HG03571 (cell line): Measurements from ENCODE around the gene ZRANB1.
"Not testable (repeated sequence)": the region's sequence is repeated elsewhere in the genome, so short reads cannot be mapped to it uniquely, and the experiment has no call there.

ENCODE experiments used
- ATAC-seq: cut with Tn5 transposase; IDR thresholded peaks from one replicate; pipeline ENCODE4 v1.9.1; 2021; ENCODE audit not compliant: unreplicated experiment

ZRANB1 gene

GRCh38 chr10:124962421-124962820, 20.5 kb downstream of the ZRANB1 start:
- no peak for ATAC-seq

- no peak for ATAC-seq
Observed at GRCh38 chr10:124963866-124964720, 22.2 kb downstream of the ZRANB1 start.

- no peak for ATAC-seq
Observed at GRCh38 chr10:124966008-124966407, 24.1 kb downstream of the ZRANB1 start.

GRCh38 chr10:124967255-124967654, 25.3 kb downstream of the ZRANB1 start:
- no peak for ATAC-seq

GRCh38 chr10:124971276-124971675, 29.4 kb downstream of the ZRANB1 start:
- no peak for ATAC-seq

GRCh38 chr10:124972637-124973036, 30.7 kb downstream of the ZRANB1 start:
- ATAC-seq: no peak

DNA sequence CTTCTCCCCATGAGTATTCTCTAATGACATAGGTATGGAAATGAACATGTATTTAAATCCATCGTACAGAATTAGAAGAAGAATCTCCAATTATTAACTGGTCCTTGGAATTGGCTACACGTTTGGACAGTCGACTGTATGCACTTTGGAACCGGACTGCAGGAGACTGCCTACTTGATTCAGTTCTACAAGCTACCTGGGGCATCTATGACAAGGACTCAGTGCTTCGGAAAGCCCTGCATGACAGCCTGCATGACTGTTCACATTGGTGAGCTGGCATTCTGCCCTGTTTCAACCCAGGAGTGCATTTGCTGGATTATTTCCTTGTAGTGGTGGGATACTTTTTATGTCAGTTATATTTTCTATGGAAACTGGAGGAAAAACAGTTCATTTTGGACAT, 32.2 kb downstream of the ZRANB1 start:
- ATAC-seq: no peak

GRCh38 chr10:124975977-124976514, 34.1 kb downstream of the ZRANB1 start:
- peak; percentile 72 for ATAC-seq

DNA sequence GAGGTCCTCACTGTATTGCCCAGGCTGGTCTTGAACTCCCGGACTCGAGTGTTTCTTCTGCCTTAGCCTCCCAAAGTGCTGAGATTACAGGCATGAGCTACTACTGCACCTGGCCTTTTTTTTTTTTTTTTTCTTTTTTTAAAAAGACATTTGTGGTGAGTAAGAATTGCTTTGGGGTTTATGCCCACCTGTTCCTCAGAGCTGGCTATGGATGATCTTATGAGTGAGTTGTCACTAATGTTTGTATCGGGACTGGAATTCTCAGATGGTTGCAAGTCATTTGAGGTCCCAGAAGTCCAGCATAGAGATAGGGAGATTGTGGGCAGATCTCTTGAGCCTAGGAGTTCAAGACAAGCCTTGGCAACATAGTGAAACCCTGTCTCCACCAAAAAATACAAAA, 35.2 kb downstream of the ZRANB1 start:
- no peak for ATAC-seq

GRCh38 chr10:124977648-124978375, 35.9 kb downstream of the ZRANB1 start:
- ATAC-seq: no peak

DNA sequence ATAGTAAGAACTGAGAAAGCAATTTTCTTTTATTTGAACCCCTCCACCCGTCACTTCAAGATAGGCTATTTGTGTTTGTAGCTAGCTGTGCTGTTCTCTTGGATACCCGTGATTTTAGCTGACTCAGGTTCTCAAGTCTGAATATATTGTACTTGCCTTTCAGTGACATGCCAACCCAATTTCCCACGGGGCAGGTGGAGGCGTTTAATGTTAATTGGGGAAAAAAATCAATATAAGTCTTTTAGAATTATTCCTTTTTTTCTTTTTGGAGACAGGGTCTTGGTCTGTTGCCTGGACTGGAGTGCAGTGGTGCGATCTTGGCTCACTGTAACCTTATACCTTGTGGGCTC, 36.4 kb downstream of the ZRANB1 start:
- no peak for ATAC-seq

DNA sequence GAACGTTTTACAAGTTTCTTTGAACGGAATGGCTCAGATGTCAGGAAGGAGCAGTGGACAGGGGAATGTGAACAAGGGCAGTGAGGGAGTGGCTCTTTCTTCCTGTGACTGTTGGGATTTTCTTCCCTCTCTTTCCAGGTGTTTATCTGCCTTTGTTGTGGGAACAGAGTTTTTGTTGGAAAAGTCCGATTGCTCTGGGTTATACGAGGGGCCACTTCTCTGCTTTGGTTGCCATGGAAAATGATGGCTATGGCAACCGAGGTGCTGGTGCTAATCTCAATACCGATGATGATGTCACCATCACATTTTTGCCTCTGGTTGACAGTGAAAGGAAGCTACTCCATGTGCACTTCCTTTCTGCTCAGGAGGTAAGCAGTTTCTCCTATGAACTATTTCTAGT, 41.4 kb downstream of the ZRANB1 start:
- ATAC-seq: no peak

GRCh38 chr10:124984376-124984775, 42.5 kb downstream of the ZRANB1 start:
- no peak for ATAC-seq

DNA sequence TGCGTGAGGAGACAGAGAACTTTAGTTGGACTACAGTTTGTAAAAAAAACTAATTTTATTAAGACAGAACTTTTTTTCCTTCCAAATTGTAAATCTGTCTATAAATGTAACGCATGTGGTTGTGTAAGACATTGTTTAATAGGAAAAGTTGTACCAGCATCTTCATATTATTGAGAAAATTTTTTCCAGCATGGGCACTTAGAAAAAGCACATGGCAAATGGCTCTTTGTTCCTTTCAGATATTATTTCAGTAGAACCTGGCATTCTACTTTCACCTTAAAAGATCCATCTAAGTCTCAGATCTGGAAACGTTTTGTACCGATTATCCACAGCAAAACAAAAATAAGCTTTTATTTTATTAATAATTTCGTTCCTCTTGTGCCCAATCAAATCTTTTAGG, 43.2 kb downstream of the ZRANB1 start:
- no peak for ATAC-seq

DNA sequence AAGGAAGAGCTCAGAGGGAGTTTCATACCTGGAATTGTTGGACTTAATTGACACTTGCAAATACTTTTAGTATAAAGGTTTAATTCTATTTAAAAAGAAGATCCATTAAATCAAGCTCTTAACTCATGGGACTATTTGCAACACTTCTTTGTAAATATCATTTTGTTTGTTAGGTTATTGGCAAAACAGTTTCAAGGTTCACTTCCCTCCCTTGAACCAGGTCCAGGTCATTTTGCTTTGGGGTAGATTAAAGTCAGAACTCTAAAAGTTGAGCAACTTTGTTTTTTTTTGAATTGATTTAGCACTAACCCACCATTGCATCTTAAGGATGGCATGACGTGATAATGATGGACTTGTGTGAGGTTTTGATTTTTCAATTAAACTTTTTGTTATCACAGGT, 45.9 kb downstream of the ZRANB1 start:
- no peak for ATAC-seq

- not testable (repeated sequence) for ATAC-seq
Observed at GRCh38 chr10:124988753-124989152, 46.8 kb downstream of the ZRANB1 start.

GRCh38 chr10:124989526-124989925, 47.6 kb downstream of the ZRANB1 start:
- ATAC-seq: no peak

GRCh38 chr10:124990671-124991625, 49.0 kb downstream of the ZRANB1 start:
- ATAC-seq: no peak

DNA sequence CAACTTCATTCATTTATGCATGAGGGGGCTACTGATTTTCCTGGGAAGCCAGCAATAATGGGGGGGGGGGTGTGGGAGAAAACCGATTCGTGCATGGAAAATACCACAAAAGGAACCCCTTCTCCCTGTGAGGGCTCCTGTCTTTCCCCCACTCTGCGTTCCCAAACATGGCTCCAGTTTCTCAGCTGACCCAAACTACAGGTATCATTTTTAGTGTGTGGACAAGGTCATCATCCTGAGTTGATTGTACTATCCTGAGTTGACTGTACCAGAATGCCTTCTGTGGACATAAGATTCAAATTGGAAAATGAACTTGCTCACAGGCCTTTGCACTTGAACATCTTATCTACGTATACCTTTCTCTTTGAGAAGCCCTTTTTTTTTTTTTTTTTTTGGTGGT, 49.9 kb downstream of the ZRANB1 start:
- ATAC-seq: no peak

GRCh38 chr10:124992462-124993344, 50.8 kb downstream of the ZRANB1 start:
- ATAC-seq: no peak
